GM19452 (cell line): Measurements from ENCODE around the gene FBH1.
"Not testable (repeated sequence)": the region's sequence is repeated elsewhere in the genome, so short reads cannot be mapped to it uniquely, and the experiment has no call there.

Experiments used
- ATAC-seq: cut with Tn5 transposase; IDR thresholded peaks from one replicate; pipeline ENCODE4 v1.9.1; 2021; ENCODE audit not compliant: unreplicated experiment

Gene FBH1

GRCh38 chr10:5938291-5938690, 48.2 kb downstream of the FBH1 start:
- no peak for ATAC-seq

- no peak for ATAC-seq
These were observed 50.8 kb downstream of the FBH1 start for GRCh38 chr10:5940807-5941218.

- no peak for ATAC-seq
These were observed 51.5 kb downstream of the FBH1 start for GRCh38 chr10:5941579-5941978.

GRCh38 chr10:5942001-5942400, 52.0 kb downstream of the FBH1 start:
- ATAC-seq = no peak

DNA sequence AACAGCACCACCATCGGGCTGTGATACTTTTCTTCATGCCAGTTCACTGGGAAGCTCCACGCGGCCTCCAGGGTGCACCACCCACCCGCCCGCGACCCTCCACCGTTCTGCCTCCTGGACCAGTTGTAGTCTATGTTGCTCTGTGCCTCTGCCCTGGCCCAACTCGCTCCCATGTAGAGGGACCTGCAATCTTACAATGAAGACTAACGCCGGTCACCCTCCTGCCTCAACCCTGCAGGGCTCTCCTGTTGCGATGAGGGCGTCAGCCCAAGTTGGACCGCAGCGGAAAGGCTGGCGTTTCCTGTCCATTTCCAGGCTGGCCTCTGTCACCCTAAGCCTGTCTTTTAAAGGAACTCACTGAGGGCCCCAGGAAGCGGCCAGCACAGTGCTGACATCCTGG, 52.4 kb downstream of the FBH1 start:
- no peak for ATAC-seq

- no peak for ATAC-seq
These were observed 53.5 kb downstream of the FBH1 start for GRCh38 chr10:5943536-5943935.

GRCh38 chr10:5944389-5945189, 54.5 kb downstream of the FBH1 start:
- no peak for ATAC-seq

DNA sequence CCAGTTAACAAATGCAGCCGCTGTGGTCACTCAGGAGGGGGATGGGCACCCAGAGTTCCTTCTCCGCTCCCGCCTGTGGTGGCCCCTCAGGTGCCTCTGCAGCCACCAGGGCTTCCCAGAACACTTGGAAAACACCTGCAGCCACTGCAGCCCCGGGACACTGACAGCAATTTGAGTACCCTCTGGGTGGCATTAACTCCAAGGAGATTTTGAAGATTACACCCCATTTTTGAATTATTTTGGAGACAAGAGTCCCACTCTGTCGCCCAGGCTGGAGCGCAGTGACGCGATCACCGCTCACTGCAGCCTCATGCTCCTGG, 55.1 kb downstream of the FBH1 start:
- no peak for ATAC-seq

GRCh38 chr10:5945561-5946418, 55.7 kb downstream of the FBH1 start:
- ATAC-seq = no peak

GRCh38 chr10:5946419-5946775, 56.4 kb downstream of the FBH1 start:
- ATAC-seq = not testable (repeated sequence)

- no peak for ATAC-seq
These were observed 56.7 kb downstream of the FBH1 start for GRCh38 chr10:5946786-5947185.

GRCh38 chr10:5947471-5948207, 57.6 kb downstream of the FBH1 start:
- no peak for ATAC-seq

GRCh38 chr10:5948208-5948585, 58.2 kb downstream of the FBH1 start:
- ATAC-seq = no peak

DNA sequence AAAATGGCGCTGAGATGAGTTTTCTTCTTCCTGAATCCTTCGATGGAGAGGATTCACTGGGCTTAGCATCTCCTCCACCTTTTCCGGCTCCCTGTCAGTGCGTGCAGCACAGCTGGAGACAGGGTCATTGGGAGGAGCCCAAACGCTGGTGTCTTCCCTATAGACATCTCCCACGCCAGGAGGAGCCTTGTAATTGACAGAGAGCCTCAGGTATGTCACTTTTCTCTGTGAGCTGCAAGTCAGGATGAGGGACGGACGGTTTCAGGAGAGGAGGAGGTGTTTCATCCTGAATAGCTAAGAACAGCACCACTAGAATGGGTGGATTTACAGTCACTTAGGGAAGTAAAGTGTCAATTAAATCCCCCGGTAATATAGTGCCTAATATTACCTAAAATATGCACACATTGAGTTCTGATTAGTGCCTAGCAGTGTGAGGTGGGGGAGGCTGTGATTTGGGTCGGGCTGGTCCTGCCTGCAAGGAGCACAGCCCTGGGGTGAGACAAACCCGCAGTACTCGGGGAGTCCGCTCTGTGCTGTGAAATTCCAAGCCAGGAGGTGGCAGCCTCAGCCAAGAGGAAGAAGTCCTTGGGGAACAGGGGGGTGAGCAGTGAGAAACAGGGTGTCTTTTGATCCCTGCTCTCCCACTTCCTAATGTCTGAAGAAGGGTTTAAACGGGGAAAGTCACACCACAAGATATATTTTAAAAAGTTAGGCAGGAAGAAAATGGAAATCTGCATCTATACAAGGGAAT, 59.1 kb downstream of the FBH1 start:
- ATAC-seq = no peak

DNA sequence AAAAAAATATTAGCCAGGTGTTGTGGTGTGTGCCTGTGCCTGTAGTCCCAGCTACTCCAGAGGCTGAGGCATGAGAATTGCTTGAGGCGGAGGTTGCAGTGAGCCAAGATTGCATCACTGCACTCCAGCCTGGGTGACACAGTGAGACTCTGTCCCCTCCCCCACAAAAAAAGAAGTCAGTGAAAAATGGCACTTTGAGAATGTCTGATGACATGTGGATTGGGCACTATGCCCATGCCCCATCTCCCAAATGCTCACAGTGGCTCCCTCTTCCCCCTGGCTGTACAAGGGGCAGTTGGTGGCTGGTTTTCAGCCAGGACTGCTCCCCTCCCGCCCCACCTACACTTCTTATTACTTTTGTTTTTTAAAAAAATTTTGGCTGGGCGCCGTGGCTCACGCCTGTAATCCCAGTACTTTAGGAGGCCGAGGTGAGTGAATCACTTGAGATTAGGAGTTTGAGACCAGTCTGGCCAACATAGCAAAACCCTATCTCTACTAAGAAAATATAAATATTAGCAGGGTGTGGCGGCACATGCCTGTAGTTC, 61.2 kb downstream of the FBH1 start:
- no peak for ATAC-seq

GRCh38 chr10:5951721-5952407, 61.8 kb downstream of the FBH1 start:
- ATAC-seq = no peak

- no peak for ATAC-seq
These were observed 62.8 kb downstream of the FBH1 start for GRCh38 chr10:5952731-5953385.

DNA sequence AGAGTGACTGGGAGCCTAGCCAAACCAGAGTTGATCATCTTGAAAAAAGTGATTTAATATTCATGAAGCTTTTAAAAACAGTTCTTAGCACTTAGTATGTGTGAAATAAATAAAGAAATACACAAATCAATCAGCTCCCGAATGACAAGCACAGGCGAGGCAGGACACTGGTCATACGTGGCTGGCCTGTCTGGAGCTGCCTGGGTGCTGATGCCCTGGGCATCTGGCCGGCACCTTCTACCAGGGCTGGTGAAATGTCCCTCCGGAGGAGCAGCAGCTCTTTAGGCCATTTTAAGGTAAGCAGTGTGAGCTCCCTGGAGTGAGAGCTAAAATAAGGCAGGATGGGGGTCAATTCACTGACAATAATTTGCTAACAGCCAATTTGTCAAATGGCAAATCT, 63.6 kb downstream of the FBH1 start:
- ATAC-seq = no peak

- no peak for ATAC-seq
These were observed 66.3 kb downstream of the FBH1 start for GRCh38 chr10:5956146-5956936.
